Measurements from ENCODE around the gene TMEM163.

DNA sequence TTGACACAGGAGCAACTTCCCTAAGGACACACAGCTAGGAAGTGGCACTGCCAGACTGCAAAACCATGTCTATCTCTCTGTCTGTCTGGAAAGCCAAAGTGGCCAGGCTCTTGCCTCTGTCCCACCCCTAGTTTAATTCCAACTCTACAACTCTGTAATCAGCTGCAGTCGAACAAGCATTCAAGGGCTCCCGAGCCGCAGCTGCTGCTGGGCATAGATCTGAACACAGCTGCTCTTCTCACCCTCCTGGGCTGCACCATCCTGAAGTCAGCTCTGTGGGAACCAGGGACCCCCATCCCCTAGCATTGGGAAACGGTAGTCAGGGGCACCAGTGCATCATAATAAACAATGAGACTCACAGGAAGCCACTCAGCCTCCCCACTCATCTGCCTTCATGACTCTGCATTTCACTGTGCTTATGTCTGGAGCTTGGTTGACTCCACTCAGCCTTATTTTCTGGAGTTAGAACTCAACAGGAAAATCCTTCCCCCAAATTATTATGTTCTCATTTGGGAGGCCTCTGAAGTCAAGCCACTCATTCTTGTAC lies 44.4 kb upstream of the TMEM163 start:
- TF ChIP-seq, protein P1, sequence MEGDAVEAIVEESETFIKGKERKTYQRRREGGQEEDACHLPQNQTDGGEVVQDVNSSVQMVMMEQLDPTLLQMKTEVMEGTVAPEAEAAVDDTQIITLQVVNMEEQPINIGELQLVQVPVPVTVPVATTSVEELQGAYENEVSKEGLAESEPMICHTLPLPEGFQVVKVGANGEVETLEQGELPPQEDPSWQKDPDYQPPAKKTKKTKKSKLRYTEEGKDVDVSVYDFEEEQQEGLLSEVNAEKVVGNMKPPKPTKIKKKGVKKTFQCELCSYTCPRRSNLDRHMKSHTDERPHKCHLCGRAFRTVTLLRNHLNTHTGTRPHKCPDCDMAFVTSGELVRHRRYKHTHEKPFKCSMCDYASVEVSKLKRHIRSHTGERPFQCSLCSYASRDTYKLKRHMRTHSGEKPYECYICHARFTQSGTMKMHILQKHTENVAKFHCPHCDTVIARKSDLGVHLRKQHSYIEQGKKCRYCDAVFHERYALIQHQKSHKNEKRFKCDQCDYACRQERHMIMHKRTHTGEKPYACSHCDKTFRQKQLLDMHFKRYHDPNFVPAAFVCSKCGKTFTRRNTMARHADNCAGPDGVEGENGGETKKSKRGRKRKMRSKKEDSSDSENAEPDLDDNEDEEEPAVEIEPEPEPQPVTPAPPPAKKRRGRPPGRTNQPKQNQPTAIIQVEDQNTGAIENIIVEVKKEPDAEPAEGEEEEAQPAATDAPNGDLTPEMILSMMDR (IDR thresholded peaks at IDR 0.05) = no peak
- no peak for TF ChIP-seq POLR2A (IDR thresholded peaks at IDR 0.05)

Measured in stomach (tissue), 4 donors.